Epithelial cell of proximal tubule (primary cell): ENCODE results near the gene OTOA. TPM values are rescaled to one million over a fixed set of nuclear protein-coding genes. Genes with fewer than 3 reads are reported as not detected.

Experiments
- DNase-seq: peaks from one replicate; pipeline ENCODE4 v3.0.0-alpha.2; 2011; ENCODE audit warnings: low read depth
- H3K4me3 ChIP-seq: 2 replicates; pipeline ENCODE4 v1.5.1; 2011; ENCODE audit warnings: low read depth, mild to moderate bottlenecking, low read length
- CTCF ChIP-seq: conservative IDR thresholded peaks from 2 replicates; pipeline ENCODE4 v1.5.1; 2012; ENCODE audit warnings: low read depth, mild to moderate bottlenecking, low read length
- total RNA-seq: library from RNA; depleted of rRNA; stranded (reverse); fragments of >200 nt; gene quantifications from 2 replicates; pipeline ENCODE4 v1.2.3, GENCODE V29; 2015

Gene OTOA
- total RNA-seq, 1 donor from 2014 or later: not detected

GRCh38 chr16:21650521-21650920 lies 13.2 kb upstream of the OTOA start:
- no peak for DNase-seq
- TF ChIP-seq CTCF: no peak
- no peak overlapping the region for H3K4me3 ChIP-seq

GRCh38 chr16:21651515-21651914 lies 12.3 kb upstream of the OTOA start:
- TF ChIP-seq CTCF: no peak
- no peak for DNase-seq
- H3K4me3 ChIP-seq: no peak overlapping the region

GRCh38 chr16:21652453-21652852 lies 11.3 kb upstream of the OTOA start, which contains the start of gene IGSF6:
Gene IGSF6, minus strand, starts transcription at chr16:21652608. Its CDS starts 10 bp downstream, at chr16:21652598.
- no peak within 1 kb of the TSS for H3K4me3 ChIP-seq
- DNase-seq: no peak

GRCh38 chr16:21653571-21653970 lies 10.2 kb upstream of the OTOA start:
- no peak for DNase-seq
- no peak for TF ChIP-seq CTCF
- no peak overlapping the region for H3K4me3 ChIP-seq

More at GRCh38 chr16:21652453-21652852, 11.3 kb upstream of the OTOA start, which contains the start of gene IGSF6:
- TF ChIP-seq CTCF: no peak

- TF ChIP-seq CTCF: no peak
- no peak for DNase-seq
Observed at GRCh38 chr16:21654466-21654865, 9.3 kb upstream of the OTOA start.

GRCh38 chr16:21654881-21655280 lies 8.9 kb upstream of the OTOA start:
- no peak overlapping the region for H3K4me3 ChIP-seq
- no peak for DNase-seq
- TF ChIP-seq CTCF: no peak

More at GRCh38 chr16:21654466-21654865, 9.3 kb upstream of the OTOA start:
- no peak overlapping the region for H3K4me3 ChIP-seq
